Left colon (tissue), 2 donors: Measurements from ENCODE around the gene ZBTB26. TPM values are rescaled to one million over a fixed set of nuclear protein-coding genes. Genes with fewer than 3 reads are reported as not detected.

ENCODE experiments used
- ATAC-seq: fragments of 200-7000 bp; cut with Tn5 transposase; one replicate; pipeline ENCODE4 v1.9.1; 2020; ENCODE audit warnings: mild to moderate bottlenecking, moderate library complexity
- DNase-seq, 2 donors: peaks; one replicate each; pipeline ENCODE4 v3.0.0-alpha.2; 2020
- intact Hi-C, 2 donors: fragments of 100-400 bp; cut with DNase I in 1 of 2; cut with micrococcal nuclease in 1 of 2; formaldehyde crosslinking; loops; one replicate each; pipeline versions ENCODE4 v1.11.2 to v1.14.0; 2022; cut with DNase I, micrococcal nuclease
- long read RNA-seq: library from polyadenylated mRNA; unstranded; transcript quantifications from one replicate; pipeline ENCODE4 v2.0.0, GENCODE V29; 2021
- total RNA-seq, 2 donors: library from RNA; stranded (reverse); fragmentation: NEBNext Ultra II Directional; extraction: Animal tissue kit (Norgen Biotek cat#: 25700); gene quantifications; one replicate each; pipeline ENCODE4 v1.2.1, GENCODE V29; 2021
- donor health status: DM: no; HTN: no; CAD: no.
- donor health status: DM: yes; HTN: yes; CAD: no.

The ZBTB26 gene
- total RNA-seq: 1 to 10 TPM; 4.7 to 5.6 TPM
- long read RNA-seq, full-length matches to known transcripts: 1 of 5 reads
- long read RNA-seq, partial matches to known transcripts: 2 of 5 reads
- long read RNA-seq, other reads (novel, unspliced or antisense): 2 of 5 reads

- peak; percentile 95 to 97 for DNase-seq
- intact Hi-C loops: no loop called here
- ATAC-seq: peak; percentile 99
Measured at GRCh38 chr9:122931226-122932121, at the start of gene ZBTB26. Gene ZBTB26 (minus strand): TSS chr9:122931512. CDS start chr9:122919934, 11,578 bp downstream.

- intact Hi-C loops: no loop called here
- ATAC-seq (no peak), DNase-seq (no peak)
Measured at GRCh38 chr9:122978601-122979000, 47.3 kb upstream of the ZBTB26 start.

DNA sequence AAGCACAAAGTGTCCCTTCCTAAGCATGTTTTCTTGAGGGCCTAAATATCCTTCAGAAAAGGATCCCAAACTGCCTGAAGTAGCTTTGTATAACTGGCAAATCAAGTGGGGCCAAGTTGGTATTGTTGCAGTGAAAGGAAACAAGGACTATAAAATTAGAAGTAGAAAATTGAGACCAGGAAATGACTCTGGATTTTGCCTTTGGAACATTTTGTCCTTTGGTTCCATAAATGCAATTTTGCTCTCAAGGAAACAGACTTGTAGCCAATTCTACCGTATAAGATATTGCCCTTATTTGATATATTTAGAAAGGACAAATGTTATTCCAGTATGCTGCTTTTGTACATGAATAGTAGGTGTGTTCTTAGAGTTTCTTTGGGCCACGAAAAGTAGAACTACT lies 43.9 kb upstream of the ZBTB26 start:
- intact Hi-C loops: no loop called here
- DNase-seq (no peak), ATAC-seq (peak; percentile 49)

- DNase-seq (no peak), ATAC-seq (no peak)
- intact Hi-C loops: no loop called here
Measured at GRCh38 chr9:122961139-122961538, 29.8 kb upstream of the ZBTB26 start.

DNA sequence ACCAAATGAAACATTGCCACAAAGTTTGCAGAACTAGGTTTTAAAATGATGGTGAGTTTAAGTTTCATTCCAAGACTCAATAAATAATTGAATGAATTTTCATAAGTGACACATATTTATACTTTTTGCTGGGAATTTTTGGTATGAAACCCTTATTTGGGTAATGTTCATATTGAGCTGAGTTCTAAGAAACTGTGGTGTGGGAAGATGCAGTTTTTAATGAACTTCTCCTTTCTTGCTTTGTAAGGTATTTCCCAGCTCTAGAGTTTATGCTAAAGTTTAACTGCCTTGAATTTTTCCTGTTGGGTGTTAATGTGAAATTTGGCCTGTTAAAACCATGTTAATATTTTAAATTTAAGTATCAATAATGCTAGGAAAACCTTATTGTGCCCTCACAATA lies 24.6 kb upstream of the ZBTB26 start:
- intact Hi-C loops: no loop called here
- DNase-seq (no peak), ATAC-seq (no peak)

- intact Hi-C loops: no loop called here
- ATAC-seq: peak; percentile 73
Measured at GRCh38 chr9:122954253-122954691, 23.0 kb upstream of the ZBTB26 start.

DNA sequence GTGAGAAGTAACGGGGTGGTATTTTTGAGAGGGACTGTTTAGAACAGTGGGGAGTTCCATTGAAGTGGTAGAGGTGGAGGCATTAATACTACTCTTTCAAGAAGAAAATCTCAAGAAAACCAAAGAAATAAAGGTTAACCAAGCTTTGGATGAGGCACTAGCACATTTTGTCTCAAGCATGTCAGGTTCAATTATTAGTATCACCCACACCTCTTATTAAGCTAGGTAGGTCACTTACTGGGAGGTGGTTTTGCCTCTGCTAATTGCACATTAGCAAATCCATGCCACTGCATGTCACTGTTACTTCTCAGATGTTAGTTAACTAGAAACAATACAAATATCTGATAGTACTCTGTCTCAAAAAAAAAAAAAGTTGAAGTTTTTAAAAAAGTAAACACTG lies 19.7 kb upstream of the ZBTB26 start:
- ATAC-seq: no peak
- intact Hi-C loops: no loop called here

More at GRCh38 chr9:122954253-122954691, 23.0 kb upstream of the ZBTB26 start:
- DNase-seq: no peak

GRCh38 chr9:122950263-122950662 lies 19.0 kb upstream of the ZBTB26 start:
- intact Hi-C loops: no loop called here
- ATAC-seq (peak; percentile 56), DNase-seq (no peak)

More for the DNA sequence above, 19.7 kb upstream of the ZBTB26 start:
- DNase-seq: no peak

GRCh38 chr9:122949696-122950095 lies 18.4 kb upstream of the ZBTB26 start:
- no peak for ATAC-seq
- intact Hi-C loops: no loop called here
- DNase-seq: no peak

- intact Hi-C loops: no loop called here
- DNase-seq (no peak), ATAC-seq (no peak)
Measured at GRCh38 chr9:122948313-122948712, 17.0 kb upstream of the ZBTB26 start.

GRCh38 chr9:122946461-122947005 lies 15.2 kb upstream of the ZBTB26 start:
- ATAC-seq (no peak), DNase-seq (no peak)
- intact Hi-C loops: no loop called here

- DNase-seq (no peak), ATAC-seq (no peak)
- intact Hi-C loops: no loop called here
Measured at GRCh38 chr9:122944960-122945888, 13.9 kb upstream of the ZBTB26 start.

GRCh38 chr9:122941582-122942234 lies 10.4 kb upstream of the ZBTB26 start:
- ATAC-seq (peak; percentile 43), DNase-seq (no peak)
- intact Hi-C loops: no loop called here

DNA sequence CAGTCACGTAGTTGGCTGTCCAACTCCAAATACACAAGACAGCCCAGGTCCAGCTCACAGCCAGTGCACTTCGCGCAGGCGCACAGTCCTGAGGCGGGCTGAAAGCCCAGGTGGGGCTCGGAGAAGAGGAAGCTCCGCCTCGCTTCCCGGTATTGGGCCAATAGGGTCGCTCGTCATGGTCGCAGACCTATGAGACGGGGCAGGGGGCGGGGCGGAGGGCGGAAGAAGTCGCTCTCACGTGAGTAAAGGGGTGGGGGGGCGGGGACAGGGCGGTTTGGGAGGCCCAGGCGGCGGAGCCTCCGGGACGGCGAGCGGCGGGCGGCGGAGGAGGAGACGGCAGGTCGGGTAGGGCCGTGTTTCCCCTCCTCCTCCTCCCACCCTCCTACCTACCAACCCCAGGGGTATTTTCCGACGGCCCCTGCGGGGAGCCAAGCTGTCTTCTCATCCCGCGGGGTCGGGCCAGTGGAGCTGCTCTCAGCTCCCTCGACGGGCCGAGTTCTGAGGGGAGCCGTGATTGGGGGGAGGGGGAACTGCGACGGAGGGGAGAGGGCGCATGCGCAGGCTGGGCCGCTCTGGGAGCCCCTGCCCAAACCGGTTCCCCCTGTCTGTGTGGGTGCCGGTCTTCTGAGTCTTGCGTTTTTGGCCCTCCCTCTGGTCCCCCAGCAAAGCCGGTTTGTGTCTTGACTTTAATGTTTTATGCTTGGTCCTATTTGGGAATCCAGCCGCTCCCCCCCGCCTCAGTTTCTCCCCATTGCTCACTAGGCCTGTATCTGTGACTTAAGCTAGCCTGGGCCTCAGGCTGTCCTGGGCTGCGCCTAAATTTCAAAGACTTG lies 9.7 kb upstream of the ZBTB26 start, which contains the start of gene RABGAP1:
RABGAP1 (plus strand) TSS at position 272 of the 833 bp plus-strand sequence. CDS start 16,040 bp downstream, outside the sequence.
- peak; percentile 100 for DNase-seq
- ATAC-seq: peak; percentile 94
- intact Hi-C loops: no loop called here

DNA sequence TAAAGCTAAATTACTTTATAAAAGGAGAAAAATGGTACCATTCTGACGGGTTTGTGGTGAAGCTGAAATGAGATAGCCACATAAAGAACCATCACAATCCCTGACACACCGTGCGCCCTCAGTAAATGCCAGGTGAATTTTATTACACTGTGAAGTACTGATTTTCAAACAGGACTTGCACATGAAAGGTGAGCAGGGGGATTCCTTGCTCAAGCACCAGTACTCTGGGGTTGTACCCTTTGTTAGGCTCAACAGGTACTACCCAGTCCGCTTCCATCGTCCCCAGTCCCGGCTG lies 9.1 kb upstream of the ZBTB26 start:
- intact Hi-C loops: no loop called here
- DNase-seq (no peak), ATAC-seq (peak; percentile 13)

DNA sequence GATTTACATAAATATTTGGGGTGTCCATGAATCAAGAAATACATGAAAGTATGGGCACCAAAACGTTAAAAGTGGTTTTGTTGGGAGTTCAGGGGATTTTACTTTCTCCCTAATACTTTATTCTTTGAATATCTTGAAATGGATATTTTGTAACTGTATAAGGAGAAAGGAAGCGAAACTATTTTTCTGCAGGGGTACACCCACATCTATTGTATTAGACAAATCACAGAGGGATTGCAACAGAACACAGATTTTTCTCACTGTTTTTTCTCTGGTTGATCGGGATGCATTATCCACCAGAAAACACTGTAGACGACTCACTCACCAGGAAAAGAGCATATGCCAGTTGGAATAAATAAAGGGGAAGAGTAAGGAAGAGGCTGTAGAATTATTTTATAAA lies 8.3 kb upstream of the ZBTB26 start:
- intact Hi-C loops: no loop called here
- DNase-seq (no peak), ATAC-seq (no peak)

DNA sequence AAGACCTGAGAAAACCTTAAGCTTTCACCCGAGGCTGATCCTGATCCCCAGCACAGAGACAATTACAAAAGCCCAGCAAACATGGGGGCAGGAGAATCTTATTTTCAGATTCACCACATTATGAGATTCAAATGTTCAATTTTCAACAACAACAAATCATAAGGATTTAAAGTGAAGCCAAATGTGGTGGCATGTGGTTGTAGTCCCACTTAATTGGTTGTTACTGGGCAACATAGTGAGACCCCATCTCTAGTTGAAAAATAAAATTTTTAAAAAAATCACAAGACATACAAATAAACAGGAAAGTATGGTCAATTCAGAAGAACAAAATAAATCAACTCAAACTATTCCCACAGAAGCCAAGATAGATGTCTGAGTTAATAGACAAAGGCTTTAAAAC lies 5.6 kb upstream of the ZBTB26 start:
- intact Hi-C loops: no loop called here
- no peak for DNase-seq
- ATAC-seq: no peak

GRCh38 chr9:122936464-122936863 lies 5.2 kb upstream of the ZBTB26 start:
- ATAC-seq: no peak
- intact Hi-C loops: no loop called here
- no peak for DNase-seq
